PC-9 (cell line): ENCODE results near the gene HACD2.

Experiments
- EZH2 ChIP-seq: fragments of 200-600 bp; sonication (generic); IDR thresholded peaks from 2 replicates; pipeline ENCODE4 v1.8.0; 2017; ENCODE audit warnings: antibody characterized with exemption, low read depth
- TF ChIP-seq, protein P1 (sequence below): fragments of 200-600 bp; sonication (generic); conservative IDR thresholded peaks from 2 replicates; pipeline ENCODE4 v1.6.1; 2017; ENCODE audit warnings: mixed run types, antibody characterized with exemption, mild to moderate bottlenecking, moderate library complexity

DNA sequence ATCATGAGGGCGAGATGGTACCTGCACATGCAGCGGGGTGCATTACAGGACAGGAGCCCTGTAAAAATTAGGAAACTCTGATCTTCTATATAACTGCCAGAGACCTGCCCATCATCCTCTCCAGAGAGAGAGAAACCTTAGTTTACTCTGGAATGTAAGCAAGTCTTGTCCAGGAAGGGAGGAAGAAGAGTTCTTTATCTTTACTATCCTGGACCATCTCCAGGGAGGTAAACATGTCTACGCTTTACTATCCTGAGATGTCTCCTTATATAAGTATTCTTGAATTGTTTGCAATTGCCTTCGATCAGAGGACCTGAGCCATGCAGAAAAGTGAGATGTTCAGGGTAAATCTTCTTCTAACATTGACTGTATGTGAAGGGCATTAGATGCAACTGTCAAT lies 12.7 kb upstream of the HACD2 start:
- TF ChIP-seq, protein P1, sequence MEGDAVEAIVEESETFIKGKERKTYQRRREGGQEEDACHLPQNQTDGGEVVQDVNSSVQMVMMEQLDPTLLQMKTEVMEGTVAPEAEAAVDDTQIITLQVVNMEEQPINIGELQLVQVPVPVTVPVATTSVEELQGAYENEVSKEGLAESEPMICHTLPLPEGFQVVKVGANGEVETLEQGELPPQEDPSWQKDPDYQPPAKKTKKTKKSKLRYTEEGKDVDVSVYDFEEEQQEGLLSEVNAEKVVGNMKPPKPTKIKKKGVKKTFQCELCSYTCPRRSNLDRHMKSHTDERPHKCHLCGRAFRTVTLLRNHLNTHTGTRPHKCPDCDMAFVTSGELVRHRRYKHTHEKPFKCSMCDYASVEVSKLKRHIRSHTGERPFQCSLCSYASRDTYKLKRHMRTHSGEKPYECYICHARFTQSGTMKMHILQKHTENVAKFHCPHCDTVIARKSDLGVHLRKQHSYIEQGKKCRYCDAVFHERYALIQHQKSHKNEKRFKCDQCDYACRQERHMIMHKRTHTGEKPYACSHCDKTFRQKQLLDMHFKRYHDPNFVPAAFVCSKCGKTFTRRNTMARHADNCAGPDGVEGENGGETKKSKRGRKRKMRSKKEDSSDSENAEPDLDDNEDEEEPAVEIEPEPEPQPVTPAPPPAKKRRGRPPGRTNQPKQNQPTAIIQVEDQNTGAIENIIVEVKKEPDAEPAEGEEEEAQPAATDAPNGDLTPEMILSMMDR = no peak
- TF ChIP-seq EZH2 = no peak
